CD4-positive, alpha-beta memory T cell (primary cell): ENCODE measurements around the gene PACSIN1. TPM values are rescaled to one million over a fixed set of nuclear protein-coding genes. Genes with fewer than 3 reads are reported as not detected.
A peak's percentile ranks its signal among the peaks of the same experiment; 100 is the strongest.

Experiments used
- CTCF ChIA-PET: fragments of 350-600 bp; sonication (Branson Sonifier 250); formaldehyde crosslinking; loops from one replicate; lab custom pipeline; 2021; ENCODE audit warnings: inconsistent platforms; ENCODE audit not compliant: partially characterized antibody; lab: Charles Lee
- POLR2A ChIA-PET: fragments of 350-600 bp; sonication (Branson Sonifier 250); formaldehyde crosslinking; loops from one replicate; lab custom pipeline; 2021; ENCODE audit not compliant: partially characterized antibody; lab: Charles Lee
- DNase-seq, 5 donors: peaks; one replicate each; pipeline versions ENCODE4 v3.0.0 to v3.0.0-alpha.2; 2020 to 2022; ENCODE audit warnings: mixed read lengths in 1 of 5
- H3K27ac ChIP-seq: one replicate; pipeline ENCODE4 v1.7.0; 2013; ENCODE audit warnings: low read depth, low read length
- H3K27me3 ChIP-seq: 2 replicates; pipeline ENCODE4 v1.7.0; 2013; ENCODE audit warnings: mild to moderate bottlenecking, low read length, moderate library complexity; ENCODE audit not compliant: insufficient read depth
- H3K36me3 ChIP-seq: 2 replicates; pipeline ENCODE4 v1.7.0; 2013; ENCODE audit warnings: mild to moderate bottlenecking, low read length, moderate library complexity; ENCODE audit not compliant: insufficient read depth
- H3K4me1 ChIP-seq: 2 replicates; pipeline ENCODE4 v1.7.0; 2013; ENCODE audit warnings: mild to moderate bottlenecking, low read length, moderate library complexity; ENCODE audit not compliant: insufficient read depth
- H3K4me3 ChIP-seq, 2 donors: one replicate each; pipeline ENCODE4 v1.7.0; 2013; ENCODE audit warnings: low read length in 2 of 2, mild to moderate bottlenecking in 1 of 2
- H3K9me3 ChIP-seq, 2 donors: one replicate each; pipeline ENCODE4 v1.7.0; 2013; ENCODE audit warnings: low read length in 2 of 2, control low read depth in 1 of 2; ENCODE audit not compliant: control insufficient read depth in 1 of 2
- H3K27ac Mint-ChIP-seq, 7 donors: one replicate each; pipeline ENCODE4 v1.8.0; 2020 to 2021; ENCODE audit warnings: mixed read lengths in 7 of 7, mild to moderate bottlenecking in 6 of 7, inconsistent platforms in 3 of 7, moderate library complexity in 3 of 7
- H3K27me3 Mint-ChIP-seq, 2 donors: one replicate each; pipeline ENCODE4 v1.8.0; 2020 to 2021; ENCODE audit warnings: mixed read lengths in 2 of 2
- H3K36me3 Mint-ChIP-seq, 2 donors: one replicate each; pipeline ENCODE4 v1.8.0; 2020 to 2021; ENCODE audit warnings: mixed read lengths in 2 of 2, inconsistent platforms in 1 of 2, mild to moderate bottlenecking in 1 of 2
- H3K4me1 Mint-ChIP-seq, 4 donors: one replicate each; pipeline ENCODE4 v1.8.0; 2020 to 2021; ENCODE audit warnings: mixed read lengths in 4 of 4, mild to moderate bottlenecking in 1 of 4
- H3K4me3 Mint-ChIP-seq, 8 donors: one replicate each; pipeline ENCODE4 v1.8.0; 2020 to 2021; ENCODE audit warnings: mixed read lengths in 8 of 8, mild to moderate bottlenecking in 7 of 8, moderate library complexity in 6 of 8, inconsistent platforms in 3 of 8
- H3K9me3 Mint-ChIP-seq, 8 donors: one replicate each; pipeline ENCODE4 v1.8.0; 2020 to 2021; ENCODE audit warnings: mixed read lengths in 8 of 8, mild to moderate bottlenecking in 5 of 8, inconsistent platforms in 3 of 8, moderate library complexity in 1 of 8
- intact Hi-C: fragments of 100-400 bp; cut with micrococcal nuclease; formaldehyde crosslinking; loops from one replicate; pipeline ENCODE4 v1.15.1; 2023
- polyA plus RNA-seq, 2 donors: library from polyadenylated mRNA; unstranded; fragments of 300-500 nt; fragmentation: Illumina TruSeq; gene quantifications; one replicate each; pipeline ENCODE4 v1.2.3, GENCODE V29; 2021
- total RNA-seq, 2 experiments: library from RNA; stranded (reverse); gene quantifications; one replicate each; pipeline ENCODE4 v1.2.3, GENCODE V29; 2021

Gene PACSIN1
- total and polyA plus RNA-seq, 4 experiments from 2014 or later, result 0.92 to 2.3 (median 2.0) TPM; not detected in 1

GRCh38 chr6:34574647-34575293 lies 108.9 kb downstream of the PACSIN1 start:
- Mint-ChIP-seq H3K36me3 (no peaks in the 10 kb centered on the region), H3K27ac (peak overlapping the region in 2 of 7 donors; percentile 16 to 62), H3K4me1 (peaks cover 0 to 7% (median 4%) of the 10 kb centered on the region in 4 donors), H3K4me3 (no peak overlapping the region), H3K9me3 (peaks cover 0 to 1% (median 0%) of the 10 kb centered on the region in 8 donors), H3K27me3 (peaks cover 0 to 5% of the 10 kb centered on the region in 2 donors)
- Histone ChIP-seq H3K27me3 (no peaks in the 10 kb centered on the region), H3K27ac (no peak overlapping the region), H3K9me3 (no peaks in the 10 kb centered on the region), H3K36me3 (no peaks in the 10 kb centered on the region), H3K4me1 (no peaks in the 10 kb centered on the region), H3K4me3 (no peak overlapping the region)
- no peak for DNase-seq
- ChIA-PET CTCF (no interaction called here), POLR2A (no interaction called here)
- intact Hi-C loops, result no loop called here

DNA sequence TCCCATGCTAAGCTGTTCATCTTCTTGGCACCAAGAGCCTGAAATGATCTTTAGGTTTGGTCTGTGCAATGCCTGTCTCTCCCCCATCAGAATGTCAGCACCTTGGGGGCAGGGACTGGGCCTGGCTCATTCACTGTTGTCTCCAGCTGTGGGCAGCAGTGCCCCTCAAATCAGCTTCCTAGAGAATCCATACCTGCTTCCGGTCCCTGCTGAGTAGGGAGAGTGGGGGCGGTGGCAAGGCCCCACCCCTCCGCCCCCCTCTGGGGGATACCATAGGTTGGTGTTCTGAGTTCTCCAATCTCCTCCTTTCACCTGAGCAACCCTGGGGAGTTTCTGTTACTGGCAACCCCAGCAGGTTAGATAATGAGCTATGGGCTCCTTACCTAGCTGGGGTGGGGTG lies 109.5 kb downstream of the PACSIN1 start:
- Histone ChIP-seq H3K36me3 (no peaks in the 10 kb centered on the region), H3K4me3 (no peak overlapping the region), H3K9me3 (no peaks in the 10 kb centered on the region), H3K27me3 (no peaks in the 10 kb centered on the region), H3K4me1 (no peaks in the 10 kb centered on the region), H3K27ac (no peak overlapping the region)
- Mint-ChIP-seq H3K27me3 (peaks cover 0 to 5% of the 10 kb centered on the region in 2 donors), H3K4me1 (peaks cover 0 to 7% (median 4%) of the 10 kb centered on the region in 4 donors), H3K36me3 (no peaks in the 10 kb centered on the region), H3K27ac (peak overlapping the region in 2 of 7 donors; percentile 37 to 51), H3K4me3 (no peak overlapping the region), H3K9me3 (peaks cover 0 to 1% (median 0%) of the 10 kb centered on the region in 8 donors)
- CTCF ChIA-PET, result no interaction called here
- POLR2A ChIA-PET, result no interaction called here
- intact Hi-C loops, result no loop called here
- no peak for DNase-seq

DNA sequence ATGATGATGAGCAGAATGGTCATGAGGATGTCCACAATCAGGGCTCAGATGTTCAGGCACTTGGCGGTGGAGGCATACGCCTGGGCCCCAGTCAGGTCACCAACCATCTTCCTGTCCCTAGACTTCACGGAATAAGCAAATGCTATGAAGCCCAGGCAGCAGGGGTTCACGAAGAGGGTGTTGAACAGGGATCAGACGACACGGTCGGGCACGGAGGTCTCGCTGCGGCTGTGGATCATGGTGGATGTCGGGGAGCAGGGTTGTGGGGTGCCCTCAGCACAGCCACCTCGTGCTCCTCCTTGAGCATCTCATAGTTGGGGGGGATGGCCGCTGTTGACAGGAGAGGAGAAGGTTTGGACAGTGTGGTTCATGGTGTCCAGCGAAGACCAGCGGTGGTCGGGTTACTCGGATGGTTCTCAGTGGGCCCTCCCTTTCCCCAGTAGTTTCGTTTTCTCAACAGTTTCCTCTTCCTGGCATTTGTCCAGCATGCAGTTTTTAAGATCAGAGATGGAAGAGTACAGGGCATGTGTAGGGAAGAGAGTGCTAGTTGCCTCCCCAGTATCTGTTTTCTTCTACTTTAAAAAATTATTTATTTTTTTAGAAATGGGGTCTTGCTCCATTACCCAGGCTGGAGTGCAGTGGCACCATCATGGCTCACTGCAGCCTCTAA lies 110.5 kb downstream of the PACSIN1 start:
- Histone ChIP-seq H3K4me1 (no peaks in the 10 kb centered on the region), H3K36me3 (no peaks in the 10 kb centered on the region), H3K4me3 (no peak overlapping the region), H3K27me3 (no peaks in the 10 kb centered on the region), H3K27ac (no peak overlapping the region), H3K9me3 (no peaks in the 10 kb centered on the region)
- DNase-seq, result no peak
- Mint-ChIP-seq H3K4me3 (no peak overlapping the region), H3K27ac (peak overlapping the region in 1 of 7 donors; percentile 64), H3K27me3 (no peaks in the 10 kb centered on the region), H3K4me1 (peaks cover 0 to 7% (median 4%) of the 10 kb centered on the region in 4 donors), H3K9me3 (peaks cover 0 to 1% (median 0%) of the 10 kb centered on the region in 8 donors), H3K36me3 (no peaks in the 10 kb centered on the region)
- CTCF ChIA-PET, result no interaction called here
- intact Hi-C loops, result no loop called here
- POLR2A ChIA-PET, result no interaction called here

- no peak for DNase-seq
- intact Hi-C loops, result no loop called here
- CTCF ChIA-PET, result interaction anchor here (0.6 to 0.7 kb wide), 3 partner anchors 8 to 581 kb away, joined by 3 to 4 read pairs (median 3); no protein-coding TSS in a partner anchor
- Mint-ChIP-seq H3K27me3 (no peaks in the 10 kb centered on the region), H3K4me3 (no peak overlapping the region), H3K27ac (peak overlapping the region in 3 of 7 donors; percentile 30 to 60 (median 56)), H3K36me3 (no peaks in the 10 kb centered on the region), H3K9me3 (no peaks in the 10 kb centered on the region), H3K4me1 (peaks cover 0 to 7% (median 4%) of the 10 kb centered on the region in 4 donors)
- Histone ChIP-seq H3K4me3 (no peak overlapping the region), H3K36me3 (no peaks in the 10 kb centered on the region), H3K4me1 (no peaks in the 10 kb centered on the region), H3K27ac (no peak overlapping the region), H3K9me3 (no peaks in the 10 kb centered on the region), H3K27me3 (no peaks in the 10 kb centered on the region)
- POLR2A ChIA-PET, result no interaction called here
Measured at GRCh38 chr6:34578445-34579262, 112.8 kb downstream of the PACSIN1 start.

- H3K9me3 Mint-ChIP-seq, result no peaks in the 10 kb centered on the region
- no peak for DNase-seq
Measured at GRCh38 chr6:34580707-34581560, 115.1 kb downstream of the PACSIN1 start.

GRCh38 chr6:34581561-34581920 lies 115.7 kb downstream of the PACSIN1 start:
- H3K4me1 ChIP-seq, result no peaks in the 10 kb centered on the region
- ChIA-PET POLR2A (no interaction called here), CTCF (interaction anchor here (2.2 kb wide), 1 partner anchor 122 kb away, joined by 8 read pairs; no protein-coding TSS in a partner anchor)
- DNase-seq, result no peak
- Mint-ChIP-seq H3K4me3 (no peak overlapping the region), H3K36me3 (peaks cover 0 to 3% of the 10 kb centered on the region in 2 donors), H3K27me3 (no peaks in the 10 kb centered on the region), H3K9me3 (no peaks in the 10 kb centered on the region), H3K4me1 (peaks cover under 1 to 7% (median 1%) of the 10 kb centered on the region in 4 donors), H3K27ac (peak overlapping the region in 2 of 7 donors; percentile 10 to 17)
- no peaks in the 10 kb centered on the region for H3K27me3 ChIP-seq
- no peak overlapping the region for H3K4me3 ChIP-seq
- no peak overlapping the region for H3K27ac ChIP-seq
- intact Hi-C loops, result no loop called here
- H3K9me3 ChIP-seq, result no peaks in the 10 kb centered on the region
- H3K36me3 ChIP-seq, result no peaks in the 10 kb centered on the region

More at GRCh38 chr6:34580707-34581560, 115.1 kb downstream of the PACSIN1 start:
- no peak overlapping the region for H3K4me3 ChIP-seq
- no peaks in the 10 kb centered on the region for H3K27me3 ChIP-seq
- no peaks in the 10 kb centered on the region for H3K9me3 ChIP-seq
- POLR2A ChIA-PET, result no interaction called here
- no peak overlapping the region for H3K27ac ChIP-seq
- Mint-ChIP-seq H3K27ac (peak overlapping the region in 2 of 7 donors; percentile 0 to 29), H3K36me3 (peaks cover 0 to 3% of the 10 kb centered on the region in 2 donors), H3K4me1 (peaks cover 3 to 7% (median 6%) of the 10 kb centered on the region in 4 donors), H3K27me3 (no peaks in the 10 kb centered on the region), H3K4me3 (no peak overlapping the region)
- no peaks in the 10 kb centered on the region for H3K4me1 ChIP-seq
- no peaks in the 10 kb centered on the region for H3K36me3 ChIP-seq
- CTCF ChIA-PET, result interaction anchor here (0.9 to 2.2 kb wide), 3 partner anchors 26 to 121 kb away, joined by 3 to 8 read pairs (median 3); no protein-coding TSS in a partner anchor
- intact Hi-C loops, result no loop called here
